ENCODE results near the gene PGLYRP2.

The PGLYRP2 gene

DNA sequence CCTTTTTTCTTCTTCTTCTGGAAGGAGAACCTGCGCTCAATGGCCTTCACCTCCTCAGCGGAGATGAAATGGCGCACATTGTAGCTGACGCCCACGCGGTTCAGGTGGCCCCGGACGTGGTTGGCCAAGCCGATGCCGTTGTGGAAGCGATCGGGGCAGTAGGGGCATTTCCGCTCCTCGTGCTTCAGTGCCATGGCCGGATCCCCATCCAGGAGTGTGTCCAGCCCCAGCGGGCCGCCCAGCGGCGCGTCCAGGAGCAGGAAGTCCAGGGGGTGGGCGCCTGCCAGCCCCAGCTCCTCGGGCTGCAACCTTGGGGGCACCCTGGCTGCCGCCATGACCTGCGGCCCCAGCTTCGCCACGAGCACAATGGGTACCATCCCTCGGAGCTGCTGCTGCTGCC is 40.7 kb downstream of the PGLYRP2 start:
- no peak for DNase-seq

DNA sequence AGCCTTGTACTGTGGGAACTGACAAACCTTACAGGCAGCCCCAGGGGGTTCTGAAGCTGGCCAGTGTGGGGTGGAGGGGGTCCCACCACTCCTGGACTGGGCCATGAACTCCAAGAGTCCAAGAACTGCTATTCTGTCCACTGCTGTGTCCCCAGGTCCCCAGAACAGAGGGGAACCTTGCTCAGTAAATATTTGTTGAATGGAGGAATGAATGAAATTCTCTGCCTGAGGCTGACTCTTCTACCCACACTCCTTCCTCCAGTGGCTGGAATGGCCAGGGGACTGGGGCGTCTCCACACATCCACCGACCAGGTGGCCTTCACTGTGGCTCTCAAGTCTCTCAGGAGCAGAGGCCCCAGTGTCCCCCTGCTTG is 41.2 kb downstream of the PGLYRP2 start:
- no peak for DNase-seq

DNA sequence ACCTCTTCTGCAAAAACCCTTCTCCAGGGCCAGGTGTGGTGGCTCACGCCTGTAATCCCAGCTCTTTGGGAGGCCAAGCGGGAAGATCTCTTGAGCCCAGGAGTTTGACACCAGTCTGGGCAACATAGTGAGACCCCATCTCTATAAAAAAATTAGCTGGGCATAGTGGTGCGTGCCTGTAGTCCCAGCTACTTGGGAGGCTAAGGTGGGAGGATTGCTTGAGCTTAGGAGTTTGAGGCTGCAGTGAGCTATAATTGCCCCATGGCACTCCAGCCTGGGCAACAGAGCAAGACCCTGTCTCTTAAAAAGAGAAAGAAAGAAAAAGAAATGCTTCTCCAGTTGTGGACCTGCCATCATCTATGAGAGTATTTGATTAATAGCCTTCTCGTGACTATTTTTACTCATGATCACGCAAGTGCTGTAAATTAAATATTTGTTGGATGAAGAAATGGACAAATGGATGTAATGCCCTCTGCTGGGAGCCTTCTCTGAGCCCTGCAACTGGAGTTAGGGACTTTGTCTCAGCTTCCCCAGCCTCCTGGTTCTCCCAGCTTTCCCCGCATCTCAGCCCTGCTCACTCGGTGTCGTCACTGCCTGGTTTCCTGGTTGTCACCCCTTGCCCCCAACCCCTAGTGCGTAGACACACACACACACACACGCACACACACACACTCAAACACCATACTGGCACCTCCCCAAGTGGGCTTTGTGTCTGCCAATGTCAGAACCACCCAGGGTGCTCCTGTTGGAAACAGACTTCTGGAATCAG is 41.8 kb downstream of the PGLYRP2 start:
- DNase-seq, result no peak

DNA sequence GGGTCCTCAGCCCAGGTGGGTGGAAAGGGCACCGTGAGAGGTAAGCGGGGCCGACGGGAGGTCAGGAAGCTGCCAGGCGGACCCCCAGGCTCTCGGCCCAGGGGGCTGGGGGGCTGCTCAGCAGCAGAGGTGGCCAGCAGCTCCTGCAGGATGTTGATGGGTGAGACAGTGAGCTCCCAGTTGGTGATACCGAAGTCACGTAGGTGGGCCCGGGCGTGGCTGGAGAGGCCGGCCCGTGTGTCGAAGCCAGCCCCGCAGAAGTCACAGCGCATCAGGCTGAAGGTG is 42.5 kb downstream of the PGLYRP2 start:
- no peak for DNase-seq

DNA sequence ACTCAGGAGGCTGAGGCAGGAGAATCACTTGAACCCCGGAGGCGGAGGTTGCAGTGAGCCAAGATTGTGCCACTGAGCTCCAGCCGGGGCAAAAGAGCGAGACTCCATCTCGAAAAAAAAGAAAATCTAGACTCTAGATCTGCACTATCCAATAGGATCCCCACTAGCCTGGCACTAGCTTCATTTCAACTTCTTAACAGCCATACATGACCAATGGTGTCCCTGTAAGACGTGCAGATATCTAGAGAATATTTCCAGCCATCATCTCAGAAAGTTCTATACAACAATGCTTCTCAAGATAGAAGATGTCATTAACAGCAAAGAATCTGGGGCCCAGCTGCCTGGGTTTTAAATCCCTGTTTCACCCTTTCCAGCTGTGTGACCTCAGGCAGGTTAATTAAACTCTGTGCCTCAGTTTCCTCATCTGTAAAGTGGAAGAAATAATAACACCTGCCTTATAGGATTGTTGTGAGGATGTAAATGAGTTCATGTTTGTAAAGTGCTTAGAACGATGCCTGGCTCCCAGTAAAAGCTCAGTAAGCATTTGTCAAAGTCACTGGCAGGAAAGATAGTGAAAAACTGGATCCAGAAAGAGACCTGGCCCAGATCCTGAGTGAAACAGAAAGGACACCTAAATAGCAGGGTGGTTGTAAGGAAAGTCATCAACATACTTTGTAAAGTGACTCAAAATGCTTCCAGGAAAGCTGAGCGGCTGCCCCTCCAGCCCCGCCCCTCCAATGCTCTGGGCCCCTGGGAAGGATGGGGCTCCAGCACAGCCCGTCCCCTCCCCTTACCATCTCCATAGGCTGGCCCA is 43.1 kb downstream of the PGLYRP2 start:
- DNase-seq, result no peak

DNA sequence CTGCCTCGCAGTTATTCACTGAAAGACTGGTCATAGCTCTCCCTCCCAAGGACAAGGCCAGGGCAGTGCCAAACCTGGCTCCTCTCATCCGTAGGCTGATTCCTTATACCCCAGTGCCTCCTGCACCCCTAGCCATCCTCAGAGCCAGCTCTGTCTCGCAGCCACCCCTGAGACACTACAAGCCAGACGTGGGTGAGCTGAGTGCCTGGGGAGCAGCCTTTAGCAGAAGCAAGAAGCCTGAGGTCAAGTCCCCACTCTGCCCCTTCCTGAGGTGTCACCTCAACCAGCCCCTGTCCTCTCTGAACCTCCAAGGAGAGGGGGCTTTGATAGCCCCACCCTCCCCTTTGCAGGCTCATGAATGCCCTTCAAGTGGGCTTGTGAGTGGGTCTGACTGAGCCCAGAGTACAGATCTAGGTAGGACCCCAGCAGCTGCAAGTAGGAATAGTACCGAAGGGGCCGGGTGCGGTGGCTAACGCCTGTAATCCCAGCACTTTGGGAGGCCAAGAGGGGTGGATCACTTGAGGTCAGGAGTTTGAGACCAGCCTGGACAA is 45.7 kb downstream of the PGLYRP2 start:
- no peak for DNase-seq

DNA sequence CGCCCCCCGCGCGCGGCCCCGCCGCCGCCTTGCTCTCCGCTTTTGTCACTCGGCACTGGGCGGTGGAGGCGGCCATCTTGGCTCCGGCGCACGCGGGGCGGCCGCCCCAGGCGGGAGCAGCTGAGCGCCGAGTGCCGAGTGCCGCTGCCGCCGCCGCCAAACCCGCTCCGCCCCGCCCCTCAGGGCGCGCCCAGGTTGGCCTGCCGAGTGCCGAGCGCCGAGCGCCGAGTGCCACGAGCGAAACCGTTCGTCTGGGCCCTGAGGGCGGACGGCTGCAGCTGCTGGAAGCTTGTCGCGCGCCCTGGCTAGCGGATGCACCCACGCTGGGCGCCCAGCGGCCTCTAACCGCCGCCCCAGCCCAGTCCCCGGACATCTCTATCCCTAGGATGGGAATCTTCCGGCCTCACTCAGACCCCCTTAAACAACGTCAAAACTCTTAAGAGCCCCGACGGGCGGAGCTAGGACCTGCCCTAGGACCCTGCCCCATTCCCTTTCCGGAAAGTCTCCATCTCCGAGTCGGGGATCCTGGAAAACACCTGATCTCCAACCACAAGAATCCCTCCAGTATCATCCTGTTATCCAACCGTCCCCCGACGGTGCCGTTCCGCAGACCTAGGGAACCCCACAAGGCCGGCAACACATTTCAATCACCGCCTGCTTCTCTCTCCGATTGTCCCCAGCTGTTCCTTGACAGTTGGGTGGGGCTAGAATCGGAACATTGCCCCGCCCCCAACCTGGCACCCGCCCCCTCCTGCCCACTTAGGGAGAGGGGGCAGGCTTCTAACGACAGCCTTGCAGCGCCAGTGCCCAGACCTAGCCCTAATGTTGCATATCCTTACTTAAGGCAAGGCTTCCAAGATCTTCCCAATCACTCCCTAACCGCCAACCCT is 46.4 kb downstream of the PGLYRP2 start:
- peak; percentile 95 for DNase-seq

DNA sequence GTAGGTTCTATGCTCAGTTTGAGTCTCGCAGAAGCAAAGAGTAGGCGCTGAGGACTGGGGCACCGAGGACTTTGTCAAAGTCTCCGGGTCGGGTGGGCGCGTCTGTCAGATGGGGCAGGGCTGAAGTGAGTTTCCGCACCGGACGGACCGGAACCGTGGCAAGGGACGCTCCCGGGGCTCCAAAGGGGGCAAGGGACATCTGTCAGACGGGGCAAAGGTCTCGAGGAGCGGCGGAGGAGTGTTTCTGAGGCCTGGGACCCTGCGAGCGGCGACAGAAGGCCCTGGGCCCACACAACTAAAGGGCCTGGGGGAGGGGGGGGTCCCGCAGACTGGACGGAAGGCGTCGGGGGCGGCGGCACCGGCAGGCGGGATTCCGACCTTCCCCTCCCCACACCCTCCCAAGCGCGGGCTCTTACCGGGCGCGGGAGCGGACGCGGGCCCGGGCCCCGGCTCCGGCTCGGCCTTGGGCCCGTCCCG is 47.2 kb downstream of the PGLYRP2 start:
- peak; percentile 37 for DNase-seq

DNA sequence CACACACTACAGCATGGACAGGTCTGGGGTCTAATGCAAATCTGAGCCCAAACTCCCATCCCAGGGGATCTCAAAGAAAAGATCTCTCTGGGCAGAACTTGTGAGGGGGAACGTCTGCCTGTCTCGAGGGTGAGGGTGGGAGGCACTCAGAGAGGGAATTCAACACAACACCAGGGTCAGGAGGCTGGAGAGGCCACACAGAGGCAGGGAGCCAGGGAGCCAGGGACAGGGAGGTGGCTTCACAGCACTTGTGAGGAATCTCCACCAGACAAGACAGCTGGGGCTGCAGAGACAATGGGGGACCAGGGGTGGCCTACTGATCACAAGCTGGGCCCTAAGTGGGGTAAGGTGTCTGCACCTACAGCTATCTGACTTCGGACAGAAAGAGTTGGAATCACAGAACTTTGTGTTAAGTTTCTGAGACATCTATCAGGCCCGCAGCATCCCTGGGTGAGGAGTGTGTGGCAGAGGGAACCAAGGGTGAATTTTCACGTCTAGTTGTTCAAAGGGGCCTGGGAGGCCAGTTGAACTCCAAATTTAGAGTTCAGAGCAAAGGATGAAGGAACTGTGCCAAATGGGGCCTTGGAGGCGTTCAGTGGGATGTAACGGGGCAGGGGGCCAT is 47.8 kb downstream of the PGLYRP2 start:
- no peak for DNase-seq

DNA sequence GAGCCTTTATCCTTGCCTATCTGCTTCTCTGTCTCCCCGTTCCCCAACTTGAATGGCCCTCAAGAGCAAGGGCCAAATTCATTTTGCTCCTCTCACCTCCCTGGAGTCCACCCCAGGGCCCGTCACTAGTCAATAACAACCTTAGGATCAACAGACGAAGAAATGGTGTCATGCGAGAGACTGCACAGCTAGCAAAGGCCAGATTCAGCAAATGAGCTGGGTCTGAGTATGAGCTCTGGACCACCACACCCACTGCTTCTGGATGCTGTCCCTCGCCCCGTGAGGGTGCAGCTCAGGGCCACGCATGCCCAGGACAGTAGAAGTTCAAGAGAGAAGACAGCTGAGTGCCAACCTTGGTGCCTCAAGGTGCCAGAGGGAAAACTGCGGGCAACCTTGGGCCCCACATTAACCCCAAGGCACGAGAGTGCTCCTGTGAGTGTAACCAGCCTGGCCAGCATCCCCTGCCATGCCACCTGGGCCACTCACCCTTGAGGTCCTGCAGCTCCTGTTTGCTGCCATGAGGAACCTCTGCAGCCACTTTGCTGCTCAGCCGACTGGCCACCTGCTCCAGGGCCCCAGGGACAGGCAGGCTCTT is 48.7 kb downstream of the PGLYRP2 start:
- DNase-seq, result no peak

DNA sequence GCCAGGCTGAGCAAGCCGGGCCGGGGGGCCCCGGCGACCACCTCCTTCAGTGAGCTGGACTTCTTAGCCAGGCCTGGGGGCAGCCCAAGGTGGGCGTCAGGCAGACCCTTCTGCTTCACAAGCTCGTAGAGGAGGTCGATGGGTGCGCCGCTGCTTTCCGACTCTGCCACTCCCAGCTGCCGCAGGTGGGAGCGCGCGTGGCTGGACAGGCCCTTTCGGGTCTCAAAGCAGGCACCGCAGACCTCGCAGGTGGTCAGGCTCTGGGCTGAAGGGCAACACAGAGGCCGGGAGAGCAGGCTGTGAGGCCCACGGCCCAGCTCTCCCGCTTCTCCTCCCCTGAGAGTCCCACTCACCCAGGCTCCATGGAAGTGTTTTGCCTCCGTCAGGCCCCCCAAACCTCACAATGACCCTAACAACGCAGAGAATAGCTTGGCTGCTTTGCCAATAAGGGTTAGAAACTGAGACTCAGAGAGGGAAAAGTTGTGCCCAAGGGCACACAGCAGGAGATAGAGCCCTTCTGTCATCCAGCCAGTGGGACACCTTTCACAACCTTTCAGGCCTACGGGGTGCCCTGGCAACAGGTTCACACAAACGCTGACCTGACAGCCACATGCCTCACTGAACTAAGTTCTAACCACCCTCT is 49.4 kb downstream of the PGLYRP2 start:
- no peak for DNase-seq

DNA sequence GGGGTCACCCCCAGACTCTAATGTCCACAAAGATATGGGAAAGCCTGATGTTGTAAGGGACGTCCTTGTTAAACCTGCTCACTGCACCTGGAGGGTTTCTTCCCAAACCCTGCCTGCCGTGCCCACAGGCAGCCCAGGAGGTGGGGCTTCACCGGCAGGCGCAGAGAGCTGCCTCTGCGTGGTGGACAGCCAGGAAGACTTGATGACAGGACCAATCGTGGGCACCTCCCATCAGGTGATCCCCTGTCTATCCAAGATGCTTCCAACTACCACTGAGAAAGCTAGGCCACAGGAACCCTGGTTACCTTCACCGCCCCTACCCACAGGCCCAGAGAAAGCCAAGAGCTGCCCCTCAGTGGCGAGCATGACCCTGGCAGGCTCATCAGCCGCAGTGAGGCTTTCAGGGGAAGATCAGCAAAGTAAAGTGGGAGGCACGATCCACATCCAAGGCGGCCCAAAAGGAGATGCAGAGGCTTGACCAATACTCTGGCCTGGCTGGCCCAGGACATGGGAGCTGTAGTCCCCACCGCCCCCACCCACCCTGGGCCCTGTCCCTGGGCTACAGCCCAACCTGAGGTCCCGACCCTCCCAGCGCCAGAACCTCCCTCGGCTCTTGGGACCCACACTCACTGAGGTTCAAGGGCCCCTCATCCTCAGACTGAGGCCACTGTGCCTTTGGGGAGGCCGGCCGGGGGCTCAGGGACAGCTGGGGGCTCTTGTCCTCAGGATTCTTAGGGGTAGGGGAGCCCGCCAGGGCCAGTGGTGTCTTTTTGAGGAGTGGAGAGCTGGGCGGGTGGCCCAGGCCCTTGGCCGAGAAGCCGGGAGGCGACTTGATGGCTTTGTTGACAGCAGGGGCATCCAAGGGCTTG is 50.1 kb downstream of the PGLYRP2 start:
- DNase-seq, result no peak

DNA sequence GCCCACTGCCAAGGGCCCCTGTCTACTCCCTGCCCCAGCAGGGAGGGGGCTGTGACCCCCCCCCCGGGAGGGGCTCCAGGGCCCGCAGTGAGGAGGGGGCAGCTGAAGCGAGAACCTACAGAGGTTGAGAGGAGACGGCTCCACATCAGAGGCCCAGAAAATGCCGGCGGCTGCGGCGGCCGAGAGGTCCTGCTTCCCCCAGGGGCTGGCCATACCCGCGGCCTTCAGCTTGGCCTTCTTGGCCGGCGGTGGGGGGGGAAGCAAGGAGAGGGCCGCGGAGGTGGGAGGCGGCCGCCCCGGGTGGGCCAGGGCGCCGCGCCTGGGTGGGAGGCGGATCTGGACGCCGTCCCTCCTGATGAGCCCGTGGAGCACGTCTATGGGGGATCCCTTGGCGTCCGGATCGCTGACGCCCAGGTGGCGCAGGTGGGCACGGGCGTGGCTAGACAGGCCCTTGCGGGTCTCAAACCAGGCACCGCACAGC is 51.3 kb downstream of the PGLYRP2 start:
- no peak for DNase-seq

DNA sequence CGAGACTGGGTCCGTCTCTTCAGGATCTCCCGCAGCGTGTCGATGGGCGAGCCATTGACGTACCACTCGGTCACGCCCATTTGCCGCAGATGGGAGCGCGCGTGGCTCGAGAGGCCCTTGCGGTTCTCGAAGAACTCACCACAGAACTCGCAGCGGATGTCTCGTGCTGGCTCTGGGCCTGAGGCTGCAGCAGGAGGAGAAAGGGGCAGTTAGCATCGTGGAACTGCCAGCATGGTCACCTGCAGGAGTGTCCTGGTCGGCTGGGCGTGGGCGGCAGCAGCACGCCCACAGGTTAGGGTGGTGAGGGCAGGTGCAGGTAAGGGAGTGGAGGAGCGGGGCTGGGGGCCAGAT is 52.0 kb downstream of the PGLYRP2 start:
- DNase-seq, result no peak

DNA sequence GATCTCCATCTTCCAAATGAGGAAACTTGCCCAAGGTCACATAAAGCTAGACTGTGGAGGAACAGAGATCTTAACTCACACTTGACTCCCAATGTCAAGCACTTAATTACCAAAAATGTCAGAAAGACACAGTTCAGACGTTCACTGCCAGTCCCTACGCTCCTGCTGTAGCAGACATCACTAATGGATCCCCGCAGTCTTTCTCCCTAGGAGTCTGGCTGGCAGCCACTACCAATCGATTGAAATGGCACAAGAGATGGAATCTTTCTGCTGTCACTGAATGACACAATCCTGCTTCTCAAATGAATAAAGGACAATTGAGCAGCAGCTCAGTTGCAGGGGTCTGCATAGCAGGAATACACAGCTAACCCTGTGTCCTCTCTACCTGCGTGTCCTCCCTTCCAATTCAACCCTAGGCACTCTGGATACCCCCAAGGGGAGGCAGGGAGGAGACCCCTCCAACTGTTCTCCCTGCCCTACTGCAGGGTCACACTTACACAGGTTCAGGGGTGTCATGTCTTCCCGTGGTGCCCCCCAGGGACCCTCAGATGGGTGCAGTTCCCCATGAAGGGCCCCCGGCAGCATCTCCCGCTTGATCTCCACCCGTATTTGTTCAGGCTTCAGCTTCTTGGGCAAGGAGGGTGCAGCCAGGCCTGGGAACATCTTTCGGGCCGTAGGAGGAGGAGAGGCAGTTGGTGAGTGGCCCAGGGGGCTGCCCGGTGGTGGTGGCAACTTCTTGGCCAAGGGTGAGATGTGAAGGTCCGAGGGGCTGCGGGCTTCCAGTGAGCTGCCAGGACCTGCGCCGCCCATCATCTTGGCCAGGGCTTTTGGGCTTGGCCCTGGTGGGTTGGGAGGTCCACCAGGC is 52.6 kb downstream of the PGLYRP2 start:
- no peak for DNase-seq

DNA sequence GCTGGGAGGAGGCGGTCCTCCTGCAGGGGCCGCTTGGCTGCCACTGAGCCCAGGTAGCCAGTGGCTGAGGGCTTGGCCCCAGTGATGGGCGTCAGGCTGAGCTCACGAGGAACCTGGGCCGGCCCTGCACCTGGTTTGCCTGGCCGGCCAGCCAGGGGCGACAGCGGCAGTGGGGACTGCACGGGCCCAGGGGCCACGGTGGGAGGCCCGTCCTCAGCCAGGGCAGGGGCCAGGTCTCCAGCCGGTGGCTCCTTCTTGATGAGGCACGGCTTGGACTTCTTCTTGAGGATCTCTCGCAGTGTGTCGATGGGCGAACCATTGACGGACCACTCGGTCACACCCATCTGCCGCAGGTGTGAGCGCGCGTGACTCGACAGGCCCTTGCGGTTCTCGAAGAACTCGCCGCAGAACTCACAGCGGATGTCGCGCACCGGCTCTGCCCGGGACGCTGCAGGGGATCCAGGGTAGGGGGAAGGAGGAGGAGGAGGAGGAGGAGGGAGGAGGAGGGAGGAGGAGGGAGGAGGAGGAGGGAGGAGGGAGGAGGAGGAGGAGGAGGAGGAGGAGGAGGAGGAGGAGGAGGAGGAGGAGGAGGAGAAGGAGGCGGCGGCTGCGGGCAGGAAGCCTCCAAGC is 53.9 kb downstream of the PGLYRP2 start:
- DNase-seq, result no peak

DNA sequence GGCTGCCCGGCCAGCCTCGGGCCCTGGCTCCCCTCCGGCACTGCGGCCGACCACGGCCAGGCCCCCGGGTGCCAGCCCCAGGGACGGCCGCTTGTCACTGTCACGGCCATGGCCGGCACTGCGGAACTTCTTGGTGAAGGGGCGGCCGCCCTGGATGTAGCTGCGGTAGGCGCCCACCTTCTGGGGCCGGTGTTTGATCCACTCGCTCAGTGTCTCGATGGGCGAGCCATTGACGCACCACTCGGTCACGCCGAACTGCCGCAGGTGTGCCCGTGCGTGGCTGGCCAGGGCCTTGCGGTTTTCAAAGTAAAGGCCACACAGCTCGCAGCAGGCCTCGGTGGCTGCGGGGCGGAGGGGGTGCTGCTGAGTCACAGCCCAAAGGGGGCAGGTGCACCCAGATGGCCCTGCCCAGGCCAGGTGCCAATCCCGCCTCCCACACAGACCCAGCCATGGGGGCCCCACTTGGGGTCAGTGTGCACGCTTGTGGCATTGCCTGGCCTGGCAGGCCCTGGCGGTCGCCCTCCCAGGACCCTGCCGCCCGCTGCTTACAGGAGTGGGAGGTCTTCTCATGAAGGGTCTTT is 54.5 kb downstream of the PGLYRP2 start:
- no peak for DNase-seq

DNA sequence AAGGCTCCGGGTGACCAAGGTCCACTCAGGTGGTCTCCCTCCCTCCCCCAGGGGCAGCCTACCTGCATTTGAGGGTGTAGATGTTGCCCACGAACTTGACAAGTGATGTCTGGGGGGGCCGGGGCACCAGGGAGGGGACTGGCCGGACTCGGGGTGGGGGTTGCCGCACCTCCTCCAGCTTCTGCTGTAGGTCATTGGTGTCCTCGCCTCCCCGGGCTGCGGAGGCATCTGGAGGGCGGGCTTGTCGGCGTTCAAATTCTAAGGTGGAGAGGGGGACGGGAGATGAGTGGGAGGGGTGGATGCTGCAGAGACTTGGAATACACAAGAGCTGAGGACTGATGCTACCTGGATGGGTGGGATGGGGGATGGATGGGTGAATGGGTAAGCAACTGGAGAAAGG is 55.2 kb downstream of the PGLYRP2 start:
- no peak for DNase-seq

DNA sequence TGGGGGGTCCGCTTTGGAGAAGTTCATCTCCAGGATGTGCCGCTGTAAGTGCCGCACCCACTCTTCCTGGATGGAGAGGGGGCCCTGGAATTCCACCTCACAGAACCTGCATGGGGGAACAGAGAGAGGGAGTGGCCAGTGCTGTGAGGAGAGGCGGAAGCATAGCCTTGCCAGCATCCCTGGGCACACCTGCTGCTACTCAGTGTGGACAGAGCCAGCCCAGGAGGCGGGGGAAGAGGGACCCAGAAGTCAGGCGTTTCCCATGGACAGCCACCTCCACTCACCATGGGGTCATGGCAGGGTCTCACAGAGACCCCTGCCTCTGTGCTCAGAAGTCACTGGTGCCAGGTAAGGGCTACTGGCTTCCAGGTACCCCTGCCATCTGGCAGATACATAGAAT is 56.2 kb downstream of the PGLYRP2 start:
- DNase-seq, result no peak
